GM21786 (cell line): ENCODE results near the gene ZNF429.
"Not testable (repeated sequence)": the region's sequence is repeated elsewhere in the genome, so short reads cannot be mapped to it uniquely, and the experiment has no call there.

Source experiments
- ATAC-seq: cut with Tn5 transposase; IDR thresholded peaks from one replicate; pipeline ENCODE4 v1.9.1; 2021; ENCODE audit not compliant: unreplicated experiment

ZNF429 gene

DNA sequence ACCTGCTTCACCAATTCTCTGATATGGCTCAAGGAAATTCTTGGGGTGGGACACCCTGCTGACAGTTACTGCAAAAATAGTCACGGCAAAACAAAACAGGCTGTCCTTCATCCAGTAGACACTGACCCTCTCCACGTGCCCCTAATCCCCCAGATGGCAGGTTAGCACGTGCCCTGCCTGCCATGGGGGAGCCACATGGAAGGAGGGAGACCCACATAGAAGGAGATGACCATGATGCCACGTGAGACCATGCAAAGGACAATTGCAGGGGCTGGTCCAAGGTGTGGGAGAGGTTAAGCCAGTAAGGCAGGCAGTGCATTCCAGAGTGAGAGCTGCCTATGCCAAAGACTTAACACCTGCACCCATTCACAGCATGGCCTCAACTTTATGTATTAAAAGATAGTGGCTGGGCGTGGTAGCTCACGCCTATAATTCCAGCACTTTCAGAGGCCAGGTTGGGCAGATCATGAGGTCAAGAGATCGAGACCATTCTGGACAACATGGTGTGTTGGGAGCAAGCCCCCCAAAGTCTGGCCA lies 82.7 kb downstream of the ZNF429 start:
- no peak for ATAC-seq

DNA sequence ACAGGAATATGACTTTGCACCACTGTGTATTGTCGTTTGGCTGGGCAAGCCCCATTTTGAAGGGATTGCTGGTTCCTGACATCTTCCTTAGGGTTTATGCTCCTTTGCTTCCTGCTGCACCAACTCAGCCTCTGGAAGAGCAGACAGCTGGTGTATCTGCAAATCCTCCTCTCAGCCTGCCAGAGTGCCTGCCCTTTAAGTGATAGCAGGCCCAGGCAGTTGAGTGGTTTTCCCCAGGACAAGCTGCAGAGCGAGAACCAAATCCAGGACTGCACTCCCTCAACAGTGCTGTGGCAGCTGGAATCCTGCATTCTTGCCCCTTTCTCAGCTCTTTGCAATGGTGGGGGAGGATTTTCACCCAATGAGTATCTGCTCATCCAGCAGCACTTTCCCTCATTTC lies 85.5 kb downstream of the ZNF429 start:
- ATAC-seq, result no peak

DNA sequence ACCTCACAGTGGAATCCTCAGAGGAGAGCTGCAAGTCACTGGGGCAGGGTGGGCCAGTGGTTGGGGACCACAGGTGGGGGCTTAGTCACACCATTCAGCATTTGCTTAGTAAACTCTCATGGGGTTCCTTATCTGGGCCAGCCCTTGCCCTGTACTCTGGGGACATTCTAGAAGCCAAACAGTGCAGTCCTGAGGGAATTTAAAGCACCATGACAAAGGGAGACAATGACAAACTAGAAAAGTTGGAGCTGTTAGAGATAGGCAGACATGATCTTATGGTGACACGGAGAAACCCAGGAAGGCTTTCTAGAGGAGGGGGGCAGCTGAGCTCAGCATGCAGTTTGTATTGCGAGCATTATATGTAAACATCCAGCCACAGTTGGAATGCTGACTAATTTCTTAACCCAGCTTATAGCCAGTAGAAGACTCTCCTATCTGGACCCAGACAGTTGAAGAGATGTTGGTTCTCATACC lies 87.6 kb downstream of the ZNF429 start:
- no peak for ATAC-seq

DNA sequence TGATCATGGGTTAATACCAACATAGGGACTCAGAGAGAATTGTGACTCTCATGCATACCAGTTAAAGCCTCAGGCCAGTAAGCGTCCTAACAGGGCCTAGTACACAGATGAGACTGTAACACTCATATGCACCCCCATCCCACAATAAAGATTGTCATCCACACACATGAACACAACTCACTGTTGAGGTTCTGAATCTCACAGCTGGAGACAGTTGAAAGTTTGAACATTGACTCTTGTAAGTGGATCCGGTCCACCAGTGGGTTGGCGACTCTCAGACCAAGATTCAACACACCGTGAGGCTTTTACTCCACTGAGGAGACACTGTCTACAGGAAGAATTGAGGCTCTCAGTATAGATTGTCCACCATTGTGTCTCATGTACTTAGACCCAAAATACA lies 88.1 kb downstream of the ZNF429 start:
- no peak for ATAC-seq

DNA sequence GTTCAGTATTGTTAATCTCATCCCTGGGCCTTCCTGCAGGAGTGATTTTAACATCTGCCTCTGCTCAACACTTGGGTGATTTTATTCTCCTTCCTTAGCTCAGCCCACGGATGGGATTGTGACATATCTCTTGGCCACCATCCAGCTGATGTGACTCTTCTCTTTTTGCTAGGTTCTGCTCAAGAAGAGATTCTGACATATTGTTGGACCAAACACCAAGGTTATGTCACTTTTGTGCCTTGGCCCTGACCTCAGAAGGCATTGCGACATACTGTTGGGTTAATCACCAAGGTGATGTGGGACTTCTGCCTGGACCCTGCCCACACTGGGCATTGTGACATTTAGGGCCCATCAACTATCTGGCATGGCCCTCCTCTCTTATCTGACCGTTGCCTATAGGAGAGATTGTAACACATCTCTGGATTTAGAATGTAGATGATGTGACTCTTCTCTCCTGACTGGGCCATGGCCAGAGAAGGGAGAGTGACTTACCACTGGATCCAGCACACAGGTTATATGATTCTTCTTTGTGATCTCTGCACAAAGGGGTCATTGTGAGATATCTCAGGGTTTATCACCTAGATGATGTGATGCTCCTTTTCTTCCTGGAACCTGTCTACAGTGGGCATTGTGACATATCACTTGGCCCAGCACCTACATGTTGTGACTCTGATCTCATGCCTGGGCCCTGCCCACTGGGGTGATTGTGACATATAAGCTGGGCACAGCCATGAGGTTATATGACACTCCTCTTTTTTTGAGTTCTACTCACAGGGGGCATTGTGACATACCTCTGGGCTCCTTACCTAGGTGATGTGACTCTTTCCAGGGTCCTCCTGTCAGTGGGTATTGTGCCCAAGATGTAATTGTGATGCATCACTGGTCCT lies 88.8 kb downstream of the ZNF429 start:
- no peak for ATAC-seq

DNA sequence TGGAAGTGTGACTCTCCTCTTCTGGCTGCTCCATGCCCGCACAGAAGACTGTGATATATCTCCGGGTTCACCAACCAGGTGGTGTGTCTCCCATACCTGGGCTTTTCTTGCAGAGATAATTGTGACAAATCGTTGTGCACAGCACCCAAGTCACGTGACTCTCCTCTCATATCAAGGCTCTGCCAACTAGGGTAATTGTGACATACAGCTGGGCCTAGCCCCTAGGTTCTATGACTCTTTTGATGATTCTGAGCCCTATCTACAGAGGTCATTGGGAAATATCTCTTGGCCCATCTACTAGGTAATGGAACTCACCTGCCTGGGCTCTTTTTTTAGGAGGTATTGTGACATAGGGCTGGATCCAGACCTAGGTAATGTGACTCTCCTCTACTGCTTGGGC lies 89.8 kb downstream of the ZNF429 start:
- no peak for ATAC-seq

DNA sequence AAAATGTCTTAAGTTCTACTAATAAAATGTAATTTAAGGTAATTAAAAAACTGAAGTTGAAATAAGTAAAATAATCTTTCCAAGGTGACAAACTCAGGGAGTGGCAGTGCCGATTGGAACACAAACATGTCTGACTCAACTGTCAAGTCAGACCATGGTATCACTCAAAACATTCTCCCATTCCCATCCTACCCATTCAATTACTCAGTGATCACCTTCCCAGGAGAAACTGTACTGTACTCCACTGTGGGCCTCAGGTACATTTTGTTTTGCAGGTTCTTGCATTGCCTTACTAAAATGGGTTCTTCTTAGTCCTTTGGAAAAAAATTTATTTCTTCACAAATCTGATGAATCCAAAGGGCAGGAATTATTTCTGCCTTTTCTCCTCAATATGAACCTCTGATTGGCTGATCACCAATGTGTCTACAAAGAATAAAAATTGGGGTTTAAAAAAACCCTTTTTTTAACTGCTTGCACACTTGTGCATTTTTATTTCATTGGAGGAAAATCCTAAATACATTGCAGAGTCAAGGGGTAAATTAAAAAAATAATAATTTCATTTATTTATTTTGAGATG lies 96.8 kb downstream of the ZNF429 start:
- no peak for ATAC-seq

DNA sequence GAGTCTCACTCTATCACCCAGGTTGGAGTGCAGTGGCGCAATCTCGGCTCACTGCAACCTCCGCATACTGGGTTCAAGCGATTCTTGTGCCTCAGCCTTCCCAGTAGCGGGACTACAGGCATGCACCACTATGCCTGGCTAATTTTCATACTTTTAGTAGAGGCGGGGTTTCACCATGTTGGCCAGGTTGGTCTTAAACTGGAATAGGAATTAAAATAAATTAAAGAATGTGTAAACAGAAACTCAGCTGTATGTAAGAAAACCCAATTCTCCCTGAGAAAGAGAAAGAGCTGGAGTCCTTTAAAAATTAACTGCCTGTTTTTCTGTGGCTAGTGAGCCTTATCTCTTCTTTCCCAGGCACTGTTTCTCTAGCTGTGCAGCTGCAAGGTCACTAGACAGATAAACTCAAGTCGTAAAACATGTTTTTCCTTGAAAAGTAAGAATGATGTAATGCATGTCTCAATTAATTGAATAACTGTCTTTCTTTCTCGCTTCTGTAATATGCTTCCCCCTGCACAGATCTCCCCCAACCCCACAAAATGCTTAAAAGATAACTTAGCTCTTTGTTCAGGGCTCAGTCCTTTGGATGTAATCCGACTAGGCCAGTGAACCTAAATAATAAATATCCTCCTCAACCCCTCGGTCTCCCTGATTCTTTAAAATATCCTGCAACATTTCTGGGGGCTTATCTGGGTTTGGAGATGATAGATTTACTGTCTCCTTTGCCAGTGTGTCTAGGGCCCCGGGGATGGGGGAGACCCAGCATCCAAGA lies 97.4 kb downstream of the ZNF429 start:
- not testable (repeated sequence) for ATAC-seq

DNA sequence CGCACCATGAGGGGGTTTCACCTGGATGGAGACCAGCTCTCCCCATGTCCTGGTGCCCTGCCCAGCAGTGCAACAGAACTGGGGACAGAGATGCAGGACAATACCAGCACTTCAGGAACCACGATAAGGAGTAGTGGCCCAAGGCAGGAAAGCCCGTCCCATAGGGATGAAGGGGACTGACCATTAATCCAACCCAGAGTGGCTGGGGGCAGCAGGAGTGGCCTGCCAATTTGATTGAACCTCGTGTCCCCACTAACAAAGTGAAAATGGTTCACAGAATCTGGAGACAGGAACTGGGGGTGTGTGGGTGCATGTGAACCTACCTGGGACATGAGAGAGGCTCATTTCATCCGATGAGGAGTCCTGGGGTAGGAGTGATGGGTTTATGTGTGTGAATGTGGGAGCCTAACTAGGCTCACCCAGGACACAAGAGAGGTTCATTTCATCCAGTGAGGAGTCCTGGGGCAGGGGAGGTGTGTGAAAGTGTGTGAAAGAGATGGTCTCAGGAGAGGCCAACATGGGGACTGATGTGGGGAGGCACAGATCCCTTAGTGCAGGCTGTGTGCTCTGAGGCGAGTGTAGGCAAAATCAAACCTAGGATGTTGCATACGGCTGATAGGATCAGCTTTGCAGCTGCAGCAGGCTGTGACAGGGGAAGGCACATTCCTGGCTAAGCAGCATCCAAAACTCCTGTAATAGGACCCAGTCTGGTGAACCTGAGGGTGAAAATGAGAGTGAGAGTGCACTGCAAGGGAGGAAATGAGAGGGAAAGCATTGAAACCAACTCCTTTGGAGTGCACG lies 98.2 kb downstream of the ZNF429 start:
- ATAC-seq, result no peak

DNA sequence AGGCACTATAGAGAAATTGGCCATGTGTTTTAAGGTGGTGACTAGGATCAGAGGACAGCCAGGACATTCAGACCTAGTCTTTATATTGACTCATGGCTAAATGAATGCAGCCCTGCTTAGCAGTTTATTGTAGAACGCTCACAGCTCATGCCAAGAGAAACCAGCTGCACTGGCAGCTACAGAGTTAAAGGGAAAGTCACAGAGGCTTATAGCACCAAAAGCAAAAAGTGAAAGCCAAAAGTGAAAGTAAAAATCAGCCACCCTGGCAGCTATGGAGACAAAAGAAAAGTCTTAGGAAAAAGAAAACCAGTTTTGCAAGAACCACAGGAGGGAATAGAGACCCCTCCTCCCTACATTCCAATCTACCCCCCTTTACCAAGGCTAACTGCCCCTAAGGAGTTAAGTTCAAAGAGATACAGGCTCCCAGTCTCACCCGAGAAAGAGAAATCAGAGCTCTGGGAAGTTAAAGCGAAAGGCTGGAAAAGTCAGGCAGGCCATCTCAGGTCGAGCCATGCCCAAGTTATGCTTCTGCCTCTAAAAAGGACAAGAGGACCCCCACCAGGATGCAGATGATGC lies 99.0 kb downstream of the ZNF429 start:
- ATAC-seq, result no peak
